ENCODE measurements around the gene SIGLEC7.

Gene SIGLEC7

GRCh38 chr19:51098365-51099046, 43.6 kb upstream of the SIGLEC7 start:
- no peak for ATAC-seq
- TF ChIP-seq, protein P1, sequence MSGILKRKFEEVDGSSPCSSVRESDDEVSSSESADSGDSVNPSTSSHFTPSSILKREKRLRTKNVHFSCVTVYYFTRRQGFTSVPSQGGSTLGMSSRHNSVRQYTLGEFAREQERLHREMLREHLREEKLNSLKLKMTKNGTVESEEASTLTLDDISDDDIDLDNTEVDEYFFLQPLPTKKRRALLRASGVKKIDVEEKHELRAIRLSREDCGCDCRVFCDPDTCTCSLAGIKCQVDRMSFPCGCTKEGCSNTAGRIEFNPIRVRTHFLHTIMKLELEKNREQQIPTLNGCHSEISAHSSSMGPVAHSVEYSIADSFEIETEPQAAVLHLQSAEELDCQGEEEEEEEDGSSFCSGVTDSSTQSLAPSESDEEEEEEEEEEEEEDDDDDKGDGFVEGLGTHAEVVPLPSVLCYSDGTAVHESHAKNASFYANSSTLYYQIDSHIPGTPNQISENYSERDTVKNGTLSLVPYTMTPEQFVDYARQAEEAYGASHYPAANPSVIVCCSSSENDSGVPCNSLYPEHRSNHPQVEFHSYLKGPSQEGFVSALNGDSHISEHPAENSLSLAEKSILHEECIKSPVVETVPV (CRISPR knock-in tag; IDR thresholded peaks at IDR 0.05), result no peak
- TF ChIP-seq, protein P2, sequence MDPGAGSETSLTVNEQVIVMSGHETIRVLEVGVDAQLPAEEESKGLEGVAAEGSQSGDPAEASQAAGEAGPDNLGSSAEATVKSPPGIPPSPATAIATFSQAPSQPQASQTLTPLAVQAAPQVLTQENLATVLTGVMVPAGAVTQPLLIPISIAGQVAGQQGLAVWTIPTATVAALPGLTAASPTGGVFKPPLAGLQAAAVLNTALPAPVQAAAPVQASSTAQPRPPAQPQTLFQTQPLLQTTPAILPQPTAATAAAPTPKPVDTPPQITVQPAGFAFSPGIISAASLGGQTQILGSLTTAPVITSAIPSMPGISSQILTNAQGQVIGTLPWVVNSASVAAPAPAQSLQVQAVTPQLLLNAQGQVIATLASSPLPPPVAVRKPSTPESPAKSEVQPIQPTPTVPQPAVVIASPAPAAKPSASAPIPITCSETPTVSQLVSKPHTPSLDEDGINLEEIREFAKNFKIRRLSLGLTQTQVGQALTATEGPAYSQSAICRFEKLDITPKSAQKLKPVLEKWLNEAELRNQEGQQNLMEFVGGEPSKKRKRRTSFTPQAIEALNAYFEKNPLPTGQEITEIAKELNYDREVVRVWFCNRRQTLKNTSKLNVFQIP (CRISPR knock-in tag; IDR thresholded peaks at IDR 0.05; ENCODE audit: borderline replicate concordance, low read depth), result no peak
- no peak for TF ChIP-seq CSDC2 (CRISPR knock-in tag; IDR thresholded peaks at IDR 0.05)
- no peak for TF ChIP-seq ZFP30 (CRISPR knock-in tag; IDR thresholded peaks at IDR 0.05)
- TF ChIP-seq TSHZ2 (CRISPR knock-in tag; IDR thresholded peaks at IDR 0.05), result no peak
- no peak for TF ChIP-seq TOX (CRISPR knock-in tag; IDR thresholded peaks at IDR 0.05; ENCODE audit: borderline replicate concordance)
- no peak for TF ChIP-seq ESRRG (CRISPR knock-in tag; IDR thresholded peaks at IDR 0.05)
- TF ChIP-seq ZNF565 (CRISPR knock-in tag; conservative IDR thresholded peaks at IDR 0.05; ENCODE audit: low read depth), result no peak
- TF ChIP-seq ZNF70 (CRISPR knock-in tag; IDR thresholded peaks at IDR 0.05), result no peak
- no peak for TF ChIP-seq ISL1 (CRISPR knock-in tag; IDR thresholded peaks at IDR 0.05)
- TF ChIP-seq PPARA (CRISPR knock-in tag; IDR thresholded peaks at IDR 0.05; ENCODE audit: borderline replicate concordance), result no peak
- TF ChIP-seq ARNTL (CRISPR knock-in tag; IDR thresholded peaks at IDR 0.05; ENCODE audit: borderline replicate concordance, low read depth), result no peak
- no peak for TF ChIP-seq ZNF8 (CRISPR knock-in tag; IDR thresholded peaks at IDR 0.05)
- TF ChIP-seq ZC3H10 (CRISPR knock-in tag; IDR thresholded peaks at IDR 0.05), result no peak

GRCh38 chr19:51099047-51099382, 43.1 kb upstream of the SIGLEC7 start:
- no peak for ATAC-seq
- no peak for TF ChIP-seq ZFP30 (CRISPR knock-in tag; IDR thresholded peaks at IDR 0.05)
- no peak for TF ChIP-seq RARB (CRISPR knock-in tag; IDR thresholded peaks at IDR 0.05)
- TF ChIP-seq ISL1 (CRISPR knock-in tag; IDR thresholded peaks at IDR 0.05), result no peak
- no peak for TF ChIP-seq ZC3H10 (CRISPR knock-in tag; IDR thresholded peaks at IDR 0.05)
- no peak for TF ChIP-seq ZNF70 (CRISPR knock-in tag; IDR thresholded peaks at IDR 0.05)
- no peak for TF ChIP-seq CSDC2 (CRISPR knock-in tag; IDR thresholded peaks at IDR 0.05)
- no peak for TF ChIP-seq GLIS3 (CRISPR knock-in tag; IDR thresholded peaks at IDR 0.05)
- TF ChIP-seq ZNF565 (CRISPR knock-in tag; conservative IDR thresholded peaks at IDR 0.05; ENCODE audit: low read depth), result no peak
- TF ChIP-seq SNAI2 (CRISPR knock-in tag; IDR thresholded peaks at IDR 0.05), result no peak
- no peak for TF ChIP-seq ZFP3 (CRISPR knock-in tag; IDR thresholded peaks at IDR 0.05)
- TF ChIP-seq BACH2 (CRISPR knock-in tag; IDR thresholded peaks at IDR 0.05; ENCODE audit: borderline replicate concordance), result no peak
- TF ChIP-seq TSHZ2 (CRISPR knock-in tag; IDR thresholded peaks at IDR 0.05), result no peak
- no peak for TF ChIP-seq ZNF8 (CRISPR knock-in tag; IDR thresholded peaks at IDR 0.05)
- TF ChIP-seq, protein P3, sequence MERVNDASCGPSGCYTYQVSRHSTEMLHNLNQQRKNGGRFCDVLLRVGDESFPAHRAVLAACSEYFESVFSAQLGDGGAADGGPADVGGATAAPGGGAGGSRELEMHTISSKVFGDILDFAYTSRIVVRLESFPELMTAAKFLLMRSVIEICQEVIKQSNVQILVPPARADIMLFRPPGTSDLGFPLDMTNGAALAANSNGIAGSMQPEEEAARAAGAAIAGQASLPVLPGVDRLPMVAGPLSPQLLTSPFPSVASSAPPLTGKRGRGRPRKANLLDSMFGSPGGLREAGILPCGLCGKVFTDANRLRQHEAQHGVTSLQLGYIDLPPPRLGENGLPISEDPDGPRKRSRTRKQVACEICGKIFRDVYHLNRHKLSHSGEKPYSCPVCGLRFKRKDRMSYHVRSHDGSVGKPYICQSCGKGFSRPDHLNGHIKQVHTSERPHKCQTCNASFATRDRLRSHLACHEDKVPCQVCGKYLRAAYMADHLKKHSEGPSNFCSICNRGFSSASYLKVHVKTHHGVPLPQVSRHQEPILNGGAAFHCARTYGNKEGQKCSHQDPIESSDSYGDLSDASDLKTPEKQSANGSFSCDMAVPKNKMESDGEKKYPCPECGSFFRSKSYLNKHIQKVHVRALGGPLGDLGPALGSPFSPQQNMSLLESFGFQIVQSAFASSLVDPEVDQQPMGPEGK (CRISPR knock-in tag; IDR thresholded peaks at IDR 0.05; ENCODE audit: borderline replicate concordance), result no peak
- TF ChIP-seq TCF4 (CRISPR knock-in tag; IDR thresholded peaks at IDR 0.05; ENCODE audit: borderline replicate concordance), result no peak
- no peak for TF ChIP-seq PPARA (CRISPR knock-in tag; IDR thresholded peaks at IDR 0.05; ENCODE audit: borderline replicate concordance)
- TF ChIP-seq TOX (CRISPR knock-in tag; IDR thresholded peaks at IDR 0.05; ENCODE audit: borderline replicate concordance), result no peak
- no peak for TF ChIP-seq ESRRG (CRISPR knock-in tag; IDR thresholded peaks at IDR 0.05)
- TF ChIP-seq OSR1 (CRISPR knock-in tag; IDR thresholded peaks at IDR 0.05), result no peak

Measured in SK-N-SH treated with all-trans-retinoic acid at 6 μM for 48 hours (cell line).